Liver (tissue), 9 donors: ENCODE data around the gene PDE4B. TPM values are rescaled to one million over a fixed set of nuclear protein-coding genes. Genes with fewer than 3 reads are reported as not detected.

Source experiments
- DNase-seq: peaks from one replicate; pipeline ENCODE4 v3.0.0-alpha.2; 2017; ENCODE audit warnings: low spot score
- H3K27ac ChIP-seq, 2 donors: one replicate each; pipeline ENCODE4 v1.7.0; 2013; ENCODE audit warnings: inconsistent platforms in 2 of 2, low read length in 2 of 2, control low read depth in 1 of 2, low read depth in 1 of 2, mild to moderate bottlenecking in 1 of 2
- H3K27me3 ChIP-seq, 4 donors: one replicate each; pipeline versions ENCODE4 v1.6.1 to v1.7.0; 2013; ENCODE audit warnings: low read length in 3 of 4, inconsistent platforms in 1 of 4, mild to moderate bottlenecking in 1 of 4, moderate library complexity in 1 of 4; ENCODE audit not compliant: control insufficient read depth in 4 of 4, insufficient read depth in 4 of 4
- H3K36me3 ChIP-seq, 4 donors: one replicate each; pipeline versions ENCODE4 v1.6.1 to v1.7.0; 2013; ENCODE audit warnings: low read length in 3 of 4, mild to moderate bottlenecking in 3 of 4, low read depth in 1 of 4, moderate library complexity in 1 of 4; ENCODE audit not compliant: control insufficient read depth in 4 of 4, insufficient read depth in 3 of 4
- H3K4me1 ChIP-seq, 4 donors: one replicate each; pipeline versions ENCODE4 v1.6.1 to v1.7.0; 2013; ENCODE audit warnings: low read length in 3 of 4, mild to moderate bottlenecking in 3 of 4, moderate library complexity in 1 of 4; ENCODE audit not compliant: control insufficient read depth in 4 of 4, insufficient read depth in 4 of 4
- H3K4me3 ChIP-seq, 3 donors: one replicate each; pipeline versions ENCODE4 v1.6.1 to v1.7.0; 2013; ENCODE audit warnings: low read length in 3 of 3, control low read depth in 1 of 3, low read depth in 1 of 3, mild to moderate bottlenecking in 1 of 3
- H3K9ac ChIP-seq, 2 donors: one replicate each; pipeline ENCODE4 v1.7.0; 2013; ENCODE audit warnings: low read length in 2 of 2, mild to moderate bottlenecking in 2 of 2, moderate library complexity in 2 of 2, control low read depth in 1 of 2, low read depth in 1 of 2
- H3K9me3 ChIP-seq, 4 donors: one replicate each; pipeline versions ENCODE4 v1.6.1 to v1.7.0; 2013; ENCODE audit warnings: low read length in 3 of 4; ENCODE audit not compliant: control insufficient read depth in 4 of 4
- EGR1 ChIP-seq, 2 donors: IDR thresholded peaks; 2 replicates each; pipeline ENCODE4 v1.6.1; 2016 to 2018; ENCODE audit warnings: antibody characterized with exemption in 2 of 2, low read depth in 2 of 2
- FOXA1 ChIP-seq: IDR thresholded peaks from 2 replicates; pipeline ENCODE4 v1.6.1; 2016; ENCODE audit warnings: antibody characterized with exemption
- FOXA2 ChIP-seq: IDR thresholded peaks from 2 replicates; pipeline ENCODE4 v1.6.1; 2016; ENCODE audit warnings: antibody characterized with exemption
- GABPA ChIP-seq, 2 donors: IDR thresholded peaks in 1 of 2; conservative IDR thresholded peaks in 1 of 2; 2 replicates each; pipeline ENCODE4 v1.6.1; 2016; ENCODE audit warnings: antibody characterized with exemption in 2 of 2, mild to moderate bottlenecking in 1 of 2, moderate library complexity in 1 of 2
- HNF4A ChIP-seq, 2 donors: conservative IDR thresholded peaks; 2 replicates each; pipeline ENCODE4 v1.6.1; 2016; ENCODE audit warnings: antibody characterized with exemption in 2 of 2, mild to moderate bottlenecking in 2 of 2
- HNF4G ChIP-seq: IDR thresholded peaks from 2 replicates; pipeline ENCODE4 v1.6.1; 2016; ENCODE audit warnings: antibody characterized with exemption
- JUND ChIP-seq, 2 donors: IDR thresholded peaks; 2 replicates each; pipeline ENCODE4 v1.6.1; 2016; ENCODE audit warnings: antibody characterized with exemption in 2 of 2
- NR2F2 ChIP-seq: IDR thresholded peaks from 2 replicates; pipeline ENCODE4 v1.6.1; 2016; ENCODE audit warnings: antibody characterized with exemption
- RAD21 ChIP-seq, 2 donors: IDR thresholded peaks; 2 replicates each; pipeline ENCODE4 v1.6.1; 2016; ENCODE audit warnings: antibody characterized with exemption in 2 of 2, mild to moderate bottlenecking in 2 of 2
- RXRA ChIP-seq, 2 donors: IDR thresholded peaks; 2 replicates each; pipeline ENCODE4 v1.6.1; 2017 to 2018; ENCODE audit warnings: antibody characterized with exemption in 2 of 2, mild to moderate bottlenecking in 1 of 2
- SP1 ChIP-seq: IDR thresholded peaks from 2 replicates; pipeline ENCODE4 v1.6.1; 2018; ENCODE audit warnings: antibody characterized with exemption, mild to moderate bottlenecking
- TAF1 ChIP-seq: conservative IDR thresholded peaks from 2 replicates; pipeline ENCODE4 v1.6.1; 2016; ENCODE audit warnings: antibody characterized with exemption, mild to moderate bottlenecking
- YY1 ChIP-seq: IDR thresholded peaks from 2 replicates; pipeline ENCODE4 v1.6.1; 2016; ENCODE audit warnings: antibody characterized with exemption, mild to moderate bottlenecking
- WGBS: extraction: QIAGEN DNeasy Blood & Tissue Kit; methylation state at CpG from one replicate; pipeline ENCODE4 v1.1.7; 2013; 5-methylcytosine and 5-hydroxymethylcytosine counted together
- polyA plus RNA-seq, 2 donors: library from polyadenylated mRNA; stranded (reverse) in 1 of 2; unstranded in 1 of 2; fragments of 200-250 nt in 1 of 2; fragments of >200 nt in 1 of 2; fragmentation: Nextera tagmentation in 1 of 2; extraction: Ambion mirVana in 1 of 2; gene quantifications; one replicate each; pipeline versions ENCODE4 v1.2.1 to v1.2.3, GENCODE V29; 2013 to 2015
- total RNA-seq, 2 donors: library from RNA; depleted of rRNA; stranded (reverse); fragments of >200 nt; gene quantifications; one replicate each; pipeline ENCODE4 v1.2.3, GENCODE V29; 2014
- TF ChIP-seq, protein P1 (sequence below): IDR thresholded peaks from 2 replicates; pipeline ENCODE4 v1.6.1; 2016; ENCODE audit warnings: antibody characterized with exemption
- TF ChIP-seq, protein P2 (sequence below): IDR thresholded peaks from 2 replicates; pipeline ENCODE4 v1.6.1; 2016; ENCODE audit warnings: antibody characterized with exemption
- TF ChIP-seq, protein P3 (sequence below): IDR thresholded peaks from 2 replicates; pipeline ENCODE4 v1.6.1; 2016; ENCODE audit warnings: antibody characterized with exemption
- TF ChIP-seq, protein P4 (sequence below): fragments of 150-350 bp; IDR thresholded peaks from 2 replicates; pipeline ENCODE4 v1.5.1; 2017; ENCODE audit warnings: improper control_type of control experiment, low read depth, low read length; ENCODE audit not compliant: missing input control
- TF ChIP-seq, protein P5 (sequence below): IDR thresholded peaks from 2 replicates; pipeline ENCODE4 v1.6.1; 2016; ENCODE audit warnings: antibody characterized with exemption, mild to moderate bottlenecking
- donor health status: healthy.
- donor health status: healthy.
- donor health status: healthy.
- donor health status: healthy.
- donor health status: healthy.

PDE4B gene
- total and polyA plus RNA-seq, 4 donors: 1.9 to 3.9 (median 2.7) TPM

DNA sequence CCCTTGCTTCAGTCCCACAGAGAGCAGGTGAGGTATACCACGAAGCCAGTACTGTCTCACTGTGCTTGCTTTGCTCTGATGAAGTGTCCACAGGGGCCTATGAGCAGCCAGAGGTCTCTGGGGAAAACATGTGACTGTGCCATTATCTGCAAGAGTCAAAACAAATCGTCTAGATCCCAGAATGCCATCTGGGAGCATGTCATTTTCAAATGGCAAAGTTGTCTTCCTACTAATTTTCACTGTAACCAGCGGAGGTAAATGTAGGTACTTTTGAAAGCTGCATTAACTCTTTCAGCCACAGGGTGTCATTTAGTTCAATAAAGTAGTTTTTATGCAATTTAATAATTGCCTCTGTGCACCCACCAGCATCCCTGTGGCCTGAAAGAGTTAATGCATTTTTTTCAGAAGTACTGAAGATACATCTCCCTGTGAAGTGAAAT is 567.6 kb downstream of the PDE4B start:
- no peaks in the 10 kb centered on the region for H3K9me3 ChIP-seq
- H3K36me3 ChIP-seq: peaks cover 0 to 22% (median 12%) of the 10 kb centered on the region in 4 donors
- no peaks in the 10 kb centered on the region for H3K27me3 ChIP-seq
- peak in 1 of 2 donors; percentile 37 for TF ChIP-seq RAD21 (IDR thresholded peaks at IDR 0.05)
- TF ChIP-seq, protein P1, sequence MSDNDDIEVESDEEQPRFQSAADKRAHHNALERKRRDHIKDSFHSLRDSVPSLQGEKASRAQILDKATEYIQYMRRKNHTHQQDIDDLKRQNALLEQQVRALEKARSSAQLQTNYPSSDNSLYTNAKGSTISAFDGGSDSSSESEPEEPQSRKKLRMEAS: no peak
- WGBS: 69% methylated on average over 3 of the region's 3 CpGs
- H3K4me1 ChIP-seq: no peaks in the 10 kb centered on the region
- no peak overlapping the region for H3K4me3 ChIP-seq
- no peak for DNase-seq
- H3K27ac ChIP-seq: no peak overlapping the region
- no peak overlapping the region for H3K9ac ChIP-seq

DNA sequence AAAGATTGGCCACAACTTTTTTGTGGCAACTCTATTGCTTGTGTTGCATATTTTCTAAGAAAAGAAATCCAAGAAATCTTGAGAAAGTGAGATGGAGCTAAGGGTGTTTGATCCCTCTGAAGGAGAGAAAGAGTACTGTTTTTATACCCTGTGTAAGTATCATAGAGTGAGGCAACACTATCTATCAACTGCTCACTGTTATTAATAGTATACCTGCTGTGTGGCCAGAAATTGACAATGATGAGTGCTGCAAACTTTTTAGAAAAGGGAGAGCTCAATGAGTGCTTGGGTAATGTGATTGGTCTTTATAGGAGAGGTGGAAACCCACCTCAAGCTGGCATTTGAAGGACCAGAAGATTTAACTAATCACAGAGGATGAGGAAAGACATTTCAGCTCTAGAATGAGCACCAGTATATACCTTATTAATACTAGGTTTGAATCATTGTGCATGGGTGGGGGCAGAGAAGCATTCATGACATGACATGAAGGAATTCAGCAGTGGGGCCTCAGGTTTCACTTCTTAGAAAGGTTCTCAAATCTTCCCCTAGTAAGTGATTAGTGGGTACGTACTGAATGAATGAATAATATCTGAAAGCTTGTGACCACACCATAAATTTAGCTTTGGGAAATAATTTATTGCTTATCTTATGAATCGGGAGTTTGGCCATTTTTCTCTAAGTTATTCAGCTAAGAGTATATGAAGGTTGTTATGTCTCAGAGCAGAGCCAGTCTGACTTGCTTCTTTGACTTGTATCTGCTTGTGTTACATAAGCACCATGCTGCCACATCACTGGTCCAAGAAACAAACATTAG is 572.1 kb downstream of the PDE4B start:
- H3K4me1 ChIP-seq: no peaks in the 10 kb centered on the region
- whole genome bisulfite sequencing: 87% methylated on average over 2 of the region's 2 CpGs
- no peaks in the 10 kb centered on the region for H3K27me3 ChIP-seq
- no peak overlapping the region for H3K9ac ChIP-seq
- no peak overlapping the region for H3K27ac ChIP-seq
- DNase-seq: no peak
- peaks cover 0 to 50% (median 25%) of the 10 kb centered on the region in 4 donors for H3K36me3 ChIP-seq
- no peaks in the 10 kb centered on the region for H3K9me3 ChIP-seq
- H3K4me3 ChIP-seq: no peak overlapping the region
- TF ChIP-seq TAF1 (no peak), NR2F2 (no peak), RXRA (IDR thresholded peaks at IDR 0.05) (no peak), HNF4G (no peak), EGR1 (IDR thresholded peaks at IDR 0.05; ENCODE audit: low read depth in 2 of 2) (no peak)
- TF ChIP-seq, protein P2, sequence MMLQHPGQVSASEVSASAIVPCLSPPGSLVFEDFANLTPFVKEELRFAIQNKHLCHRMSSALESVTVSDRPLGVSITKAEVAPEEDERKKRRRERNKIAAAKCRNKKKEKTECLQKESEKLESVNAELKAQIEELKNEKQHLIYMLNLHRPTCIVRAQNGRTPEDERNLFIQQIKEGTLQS: no peak

DNA sequence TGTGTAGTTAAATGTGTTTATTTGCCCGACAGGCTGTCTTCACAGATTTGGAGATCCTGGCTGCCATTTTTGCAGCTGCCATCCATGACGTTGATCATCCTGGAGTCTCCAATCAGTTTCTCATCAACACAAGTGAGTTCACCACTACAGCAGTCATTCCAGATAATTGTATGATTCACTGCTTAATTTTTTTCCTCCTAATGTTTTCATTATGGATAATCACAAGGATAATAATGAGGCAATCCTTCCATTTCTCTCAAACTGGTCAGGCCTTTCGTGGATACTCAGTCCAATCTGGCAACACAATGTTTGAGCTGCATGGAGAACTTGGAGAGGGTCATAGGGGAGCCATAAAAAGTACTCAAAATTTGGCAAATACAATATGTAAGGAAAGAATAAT is 572.9 kb downstream of the PDE4B start:
- Histone ChIP-seq H3K27me3 (no peaks in the 10 kb centered on the region), H3K4me1 (no peaks in the 10 kb centered on the region), H3K9ac (no peak overlapping the region), H3K9me3 (no peaks in the 10 kb centered on the region), H3K27ac (no peak overlapping the region), H3K4me3 (no peak overlapping the region), H3K36me3 (peaks cover 0 to 55% (median 25%) of the 10 kb centered on the region in 4 donors)
- no peak for TF ChIP-seq GABPA (IDR thresholded peaks at IDR 0.05 in 1 of 2, conservative IDR thresholded peaks at IDR 0.05 in 1 of 2)
- no peak for TF ChIP-seq HNF4G
- no peak for TF ChIP-seq HNF4A (conservative IDR thresholded peaks at IDR 0.05)
- no peak for TF ChIP-seq YY1
- no peak for TF ChIP-seq SP1
- TF ChIP-seq, protein P3, sequence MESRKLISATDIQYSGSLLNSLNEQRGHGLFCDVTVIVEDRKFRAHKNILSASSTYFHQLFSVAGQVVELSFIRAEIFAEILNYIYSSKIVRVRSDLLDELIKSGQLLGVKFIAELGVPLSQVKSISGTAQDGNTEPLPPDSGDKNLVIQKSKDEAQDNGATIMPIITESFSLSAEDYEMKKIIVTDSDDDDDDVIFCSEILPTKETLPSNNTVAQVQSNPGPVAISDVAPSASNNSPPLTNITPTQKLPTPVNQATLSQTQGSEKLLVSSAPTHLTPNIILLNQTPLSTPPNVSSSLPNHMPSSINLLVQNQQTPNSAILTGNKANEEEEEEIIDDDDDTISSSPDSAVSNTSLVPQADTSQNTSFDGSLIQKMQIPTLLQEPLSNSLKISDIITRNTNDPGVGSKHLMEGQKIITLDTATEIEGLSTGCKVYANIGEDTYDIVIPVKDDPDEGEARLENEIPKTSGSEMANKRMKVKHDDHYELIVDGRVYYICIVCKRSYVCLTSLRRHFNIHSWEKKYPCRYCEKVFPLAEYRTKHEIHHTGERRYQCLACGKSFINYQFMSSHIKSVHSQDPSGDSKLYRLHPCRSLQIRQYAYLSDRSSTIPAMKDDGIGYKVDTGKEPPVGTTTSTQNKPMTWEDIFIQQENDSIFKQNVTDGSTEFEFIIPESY: no peak
- TF ChIP-seq, protein P4, sequence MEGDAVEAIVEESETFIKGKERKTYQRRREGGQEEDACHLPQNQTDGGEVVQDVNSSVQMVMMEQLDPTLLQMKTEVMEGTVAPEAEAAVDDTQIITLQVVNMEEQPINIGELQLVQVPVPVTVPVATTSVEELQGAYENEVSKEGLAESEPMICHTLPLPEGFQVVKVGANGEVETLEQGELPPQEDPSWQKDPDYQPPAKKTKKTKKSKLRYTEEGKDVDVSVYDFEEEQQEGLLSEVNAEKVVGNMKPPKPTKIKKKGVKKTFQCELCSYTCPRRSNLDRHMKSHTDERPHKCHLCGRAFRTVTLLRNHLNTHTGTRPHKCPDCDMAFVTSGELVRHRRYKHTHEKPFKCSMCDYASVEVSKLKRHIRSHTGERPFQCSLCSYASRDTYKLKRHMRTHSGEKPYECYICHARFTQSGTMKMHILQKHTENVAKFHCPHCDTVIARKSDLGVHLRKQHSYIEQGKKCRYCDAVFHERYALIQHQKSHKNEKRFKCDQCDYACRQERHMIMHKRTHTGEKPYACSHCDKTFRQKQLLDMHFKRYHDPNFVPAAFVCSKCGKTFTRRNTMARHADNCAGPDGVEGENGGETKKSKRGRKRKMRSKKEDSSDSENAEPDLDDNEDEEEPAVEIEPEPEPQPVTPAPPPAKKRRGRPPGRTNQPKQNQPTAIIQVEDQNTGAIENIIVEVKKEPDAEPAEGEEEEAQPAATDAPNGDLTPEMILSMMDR: no peak
- TF ChIP-seq RAD21 (IDR thresholded peaks at IDR 0.05): no peak
- no peak for TF ChIP-seq EGR1 (IDR thresholded peaks at IDR 0.05; ENCODE audit: low read depth in 2 of 2)
- TF ChIP-seq, protein P5, sequence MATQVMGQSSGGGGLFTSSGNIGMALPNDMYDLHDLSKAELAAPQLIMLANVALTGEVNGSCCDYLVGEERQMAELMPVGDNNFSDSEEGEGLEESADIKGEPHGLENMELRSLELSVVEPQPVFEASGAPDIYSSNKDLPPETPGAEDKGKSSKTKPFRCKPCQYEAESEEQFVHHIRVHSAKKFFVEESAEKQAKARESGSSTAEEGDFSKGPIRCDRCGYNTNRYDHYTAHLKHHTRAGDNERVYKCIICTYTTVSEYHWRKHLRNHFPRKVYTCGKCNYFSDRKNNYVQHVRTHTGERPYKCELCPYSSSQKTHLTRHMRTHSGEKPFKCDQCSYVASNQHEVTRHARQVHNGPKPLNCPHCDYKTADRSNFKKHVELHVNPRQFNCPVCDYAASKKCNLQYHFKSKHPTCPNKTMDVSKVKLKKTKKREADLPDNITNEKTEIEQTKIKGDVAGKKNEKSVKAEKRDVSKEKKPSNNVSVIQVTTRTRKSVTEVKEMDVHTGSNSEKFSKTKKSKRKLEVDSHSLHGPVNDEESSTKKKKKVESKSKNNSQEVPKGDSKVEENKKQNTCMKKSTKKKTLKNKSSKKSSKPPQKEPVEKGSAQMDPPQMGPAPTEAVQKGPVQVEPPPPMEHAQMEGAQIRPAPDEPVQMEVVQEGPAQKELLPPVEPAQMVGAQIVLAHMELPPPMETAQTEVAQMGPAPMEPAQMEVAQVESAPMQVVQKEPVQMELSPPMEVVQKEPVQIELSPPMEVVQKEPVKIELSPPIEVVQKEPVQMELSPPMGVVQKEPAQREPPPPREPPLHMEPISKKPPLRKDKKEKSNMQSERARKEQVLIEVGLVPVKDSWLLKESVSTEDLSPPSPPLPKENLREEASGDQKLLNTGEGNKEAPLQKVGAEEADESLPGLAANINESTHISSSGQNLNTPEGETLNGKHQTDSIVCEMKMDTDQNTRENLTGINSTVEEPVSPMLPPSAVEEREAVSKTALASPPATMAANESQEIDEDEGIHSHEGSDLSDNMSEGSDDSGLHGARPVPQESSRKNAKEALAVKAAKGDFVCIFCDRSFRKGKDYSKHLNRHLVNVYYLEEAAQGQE: no peak
- TF ChIP-seq, protein P1: no peak
- no peak for TF ChIP-seq FOXA1
- no peak for TF ChIP-seq JUND (IDR thresholded peaks at IDR 0.05)
- TF ChIP-seq FOXA2: no peak
- TF ChIP-seq, protein P2: no peak
- TF ChIP-seq TAF1: no peak
- TF ChIP-seq NR2F2: no peak
- TF ChIP-seq RXRA (IDR thresholded peaks at IDR 0.05): no peak
- WGBS: 92% methylated on average over 3 of the region's 3 CpGs
- DNase-seq: no peak
